ENCODE results near the gene KRTAP20-3. TPM values are rescaled to one million over a fixed set of nuclear protein-coding genes. Genes with fewer than 3 reads are reported as not detected.

Gene KRTAP20-3
- polyA plus RNA-seq, 4 donors, result not detected

GRCh38 chr21:30676737-30677136 is 34.1 kb downstream of the KRTAP20-3 start:
- DNase-seq (ENCODE audit: low read depth in 4 of 4, low spot score in 3 of 4), result no peak

- no peak for DNase-seq (ENCODE audit: low read depth in 4 of 4, low spot score in 3 of 4)
Observed at GRCh38 chr21:30680586-30680985, 37.9 kb downstream of the KRTAP20-3 start.

- no peak for DNase-seq (ENCODE audit: low read depth in 4 of 4, low spot score in 3 of 4)
Observed at GRCh38 chr21:30684506-30684905, 41.8 kb downstream of the KRTAP20-3 start.

GRCh38 chr21:30689822-30690221 is 47.2 kb downstream of the KRTAP20-3 start:
- DNase-seq (ENCODE audit: low read depth in 4 of 4, low spot score in 3 of 4), result no peak

Other genes with a start within 250 kb of the KRTAP20-3 start
- gene KRTAP13-1, start 246.8 kb upstream of the KRTAP20-3 start, polyA plus RNA-seq (ENCODE audit: insufficient read length in 4 of 4), result not detected
- gene KRTAP13-3, start 216.9 kb upstream of the KRTAP20-3 start, polyA plus RNA-seq (ENCODE audit: insufficient read length in 4 of 4), result not detected
- gene KRTAP13-4, start 212.6 kb upstream of the KRTAP20-3 start, polyA plus RNA-seq (ENCODE audit: insufficient read length in 4 of 4), result not detected
- gene KRTAP15-1, start 202.6 kb upstream of the KRTAP20-3 start, polyA plus RNA-seq (ENCODE audit: insufficient read length in 4 of 4), result not detected
- gene KRTAP19-1, start 162.5 kb upstream of the KRTAP20-3 start, polyA plus RNA-seq (ENCODE audit: insufficient read length in 4 of 4), result not detected
- not detected for gene KRTAP19-2, start 155.4 kb upstream of the KRTAP20-3 start, polyA plus RNA-seq (ENCODE audit: insufficient read length in 4 of 4)
- not detected for gene KRTAP19-3, start 150.9 kb upstream of the KRTAP20-3 start, polyA plus RNA-seq (ENCODE audit: insufficient read length in 4 of 4)
- gene KRTAP19-4, start 145.7 kb upstream of the KRTAP20-3 start, polyA plus RNA-seq (ENCODE audit: insufficient read length in 4 of 4), result not detected
- gene KRTAP19-5, start 140.7 kb upstream of the KRTAP20-3 start, polyA plus RNA-seq (ENCODE audit: insufficient read length in 4 of 4), result not detected
- not detected for gene KRTAP19-6, start 101.0 kb upstream of the KRTAP20-3 start, polyA plus RNA-seq (ENCODE audit: insufficient read length in 4 of 4)
- gene KRTAP19-7, start 81.5 kb upstream of the KRTAP20-3 start, polyA plus RNA-seq (ENCODE audit: insufficient read length in 4 of 4), result not detected
- gene KRTAP22-2, start 52.5 kb upstream of the KRTAP20-3 start, polyA plus RNA-seq (ENCODE audit: insufficient read length in 4 of 4), result not detected
- not detected for gene KRTAP6-3, start 50.4 kb upstream of the KRTAP20-3 start, polyA plus RNA-seq (ENCODE audit: insufficient read length in 4 of 4)
- not detected for gene KRTAP6-2, start 44.0 kb upstream of the KRTAP20-3 start, polyA plus RNA-seq (ENCODE audit: insufficient read length in 4 of 4)
- not detected for gene KRTAP22-1, start 41.8 kb upstream of the KRTAP20-3 start, polyA plus RNA-seq (ENCODE audit: insufficient read length in 4 of 4)
- gene KRTAP6-1, start 28.9 kb upstream of the KRTAP20-3 start, polyA plus RNA-seq (ENCODE audit: insufficient read length in 4 of 4), result not detected
- not detected for gene KRTAP20-1, start 26.4 kb upstream of the KRTAP20-3 start, polyA plus RNA-seq (ENCODE audit: insufficient read length in 4 of 4)
- gene KRTAP20-4, start 22.2 kb upstream of the KRTAP20-3 start, polyA plus RNA-seq (ENCODE audit: insufficient read length in 4 of 4), result not detected
- not detected for gene KRTAP20-2, start 7.7 kb upstream of the KRTAP20-3 start, polyA plus RNA-seq (ENCODE audit: insufficient read length in 4 of 4)
- gene KRTAP21-3, start 75.9 kb downstream of the KRTAP20-3 start, polyA plus RNA-seq (ENCODE audit: insufficient read length in 4 of 4), result not detected
- gene KRTAP21-2, start 104.4 kb downstream of the KRTAP20-3 start, polyA plus RNA-seq (ENCODE audit: insufficient read length in 4 of 4), result not detected
- not detected for gene KRTAP21-1, start 112.6 kb downstream of the KRTAP20-3 start, polyA plus RNA-seq (ENCODE audit: insufficient read length in 4 of 4)
- not detected for gene KRTAP8-1, start 170.4 kb downstream of the KRTAP20-3 start, polyA plus RNA-seq (ENCODE audit: insufficient read length in 4 of 4)
- gene KRTAP7-1, start 186.9 kb downstream of the KRTAP20-3 start, polyA plus RNA-seq (ENCODE audit: insufficient read length in 4 of 4), result not detected
- gene KRTAP11-1, start 238.7 kb downstream of the KRTAP20-3 start, polyA plus RNA-seq (ENCODE audit: insufficient read length in 4 of 4), result not detected